ENCODE data around the gene IL2. TPM values are rescaled to one million over a fixed set of nuclear protein-coding genes. Genes with fewer than 3 reads are reported as not detected.

The IL2 gene
- not detected in 5 replicates for total RNA-seq (2022; extraction: Qiagen RNA extraction)

DNA sequence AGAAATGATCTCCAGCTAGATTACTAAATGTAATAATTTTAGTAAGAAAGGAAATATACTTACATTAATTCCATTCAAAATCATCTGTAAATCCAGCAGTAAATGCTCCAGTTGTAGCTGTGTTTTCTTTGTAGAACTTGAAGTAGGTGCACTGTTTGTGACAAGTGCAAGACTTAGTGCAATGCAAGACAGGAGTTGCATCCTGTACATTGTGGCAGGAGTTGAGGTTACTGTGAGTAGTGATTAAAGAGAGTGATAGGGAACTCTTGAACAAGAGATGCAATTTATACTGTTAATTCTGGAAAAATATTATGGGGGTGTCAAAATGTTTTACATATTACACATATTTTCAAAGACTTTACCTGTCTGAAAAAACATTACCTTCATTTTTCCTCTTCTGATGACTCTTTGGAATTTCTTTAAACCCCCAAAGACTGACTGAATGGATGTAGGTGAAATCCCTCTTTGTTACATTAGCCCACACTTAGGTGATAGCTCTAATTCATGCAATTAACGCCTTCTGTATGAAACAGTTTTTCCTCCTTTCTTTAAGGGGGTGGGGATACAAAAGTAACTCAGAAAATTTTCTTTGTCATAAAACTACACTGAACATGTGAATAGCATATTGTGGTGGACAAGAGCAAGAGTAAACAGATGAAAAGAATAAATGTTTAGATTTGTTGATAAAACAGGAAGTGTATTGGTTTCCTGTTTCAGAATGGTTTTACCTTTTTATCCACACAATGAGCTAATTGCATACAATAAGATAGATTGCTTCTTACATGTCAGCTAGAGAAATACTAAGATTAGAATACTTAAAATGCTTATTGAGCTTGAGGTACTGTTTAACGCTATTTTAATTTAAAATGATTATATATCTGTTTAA is at the start of gene IL2:
Gene IL2, minus strand, starts transcription at position 495 of the 886 bp plus-strand sequence. Its CDS starts 285 bp downstream, at position 210.

Other genes starting within 250 kb of the IL2 start
- gene ADAD1, start 77.7 kb downstream of the IL2 start, total RNA-seq (2022; extraction: Qiagen RNA extraction), result not detected in 5 replicates
- gene IL21, start 164.3 kb upstream of the IL2 start, total RNA-seq (2022; extraction: Qiagen RNA extraction), result not detected in 5 replicates